Thyroid gland (tissue), 4 donors: ENCODE results near the gene KYNU.

ENCODE experiments used
- CTCF ChIP-seq, 6 experiments: fragments of 200-600 bp in 3 of 6; fragments of 450-650 bp in 3 of 6; sonication (generic) in 3 of 6; IDR thresholded peaks; one replicate each; pipeline ENCODE4 v1.5.1; 2016 to 2019; ENCODE audit warnings: antibody characterized with exemption in 6 of 6, mild to moderate bottlenecking in 2 of 6, inconsistent platforms in 1 of 6, moderate library complexity in 1 of 6
- POLR2A ChIP-seq, 2 donors: fragments of 450-650 bp; IDR thresholded peaks; one replicate each; pipeline ENCODE4 v1.6.1; 2017; ENCODE audit warnings: antibody characterized with exemption in 2 of 2, mild to moderate bottlenecking in 2 of 2, moderate library complexity in 1 of 2

- TF ChIP-seq POLR2A (IDR thresholded peaks at IDR 0.05), result no peak
- no peak for TF ChIP-seq CTCF (IDR thresholded peaks at IDR 0.05)
Measured at GRCh38 chr2:142954493-142954892, 77.0 kb downstream of the KYNU start.
